HEK293 (cell line): ENCODE measurements around the gene ANKRD33B.

Source experiments
- ATF2 ChIP-seq: fragments of 450-650 bp; formaldehyde crosslinking; IDR thresholded peaks from 2 replicates; pipeline ENCODE4 v1.5.1; 2016; ENCODE audit warnings: missing biosample characterization, missing genetic modification characterization, low read depth
- CTCF ChIP-seq: fragments of 450-650 bp; formaldehyde crosslinking; IDR thresholded peaks from 2 replicates; pipeline ENCODE4 v1.5.1; 2016; ENCODE audit warnings: missing biosample characterization, missing genetic modification characterization
- KLF9 ChIP-seq: fragments of 450-650 bp; formaldehyde crosslinking; IDR thresholded peaks from 2 replicates; pipeline ENCODE4 v1.5.1; 2016; ENCODE audit warnings: missing biosample characterization, missing genetic modification characterization, low read depth
- REST ChIP-seq: fragments of 450-650 bp; formaldehyde crosslinking; IDR thresholded peaks from 2 replicates; pipeline ENCODE4 v1.5.1; 2016; ENCODE audit warnings: missing biosample characterization, missing genetic modification characterization
- TSHZ1 ChIP-seq: fragments of 450-650 bp; formaldehyde crosslinking; IDR thresholded peaks from 2 replicates; pipeline ENCODE4 v1.5.1; 2016; ENCODE audit warnings: missing biosample characterization, missing genetic modification characterization, borderline replicate concordance
- ZBTB21 ChIP-seq: fragments of 450-650 bp; formaldehyde crosslinking; IDR thresholded peaks from 2 replicates; pipeline ENCODE4 v1.5.1; 2017; ENCODE audit warnings: missing biosample characterization, missing genetic modification characterization
- ZNF10 ChIP-seq: fragments of 450-650 bp; formaldehyde crosslinking; IDR thresholded peaks from 2 replicates; pipeline ENCODE4 v1.5.1; 2017; ENCODE audit warnings: missing biosample characterization, missing genetic modification characterization
- ZNF114 ChIP-seq: fragments of 450-650 bp; formaldehyde crosslinking; IDR thresholded peaks from 2 replicates; pipeline ENCODE4 v1.5.0; 2017; ENCODE audit warnings: missing biosample characterization, missing genetic modification characterization
- ZNF391 ChIP-seq: fragments of 450-650 bp; formaldehyde crosslinking; IDR thresholded peaks from 2 replicates; pipeline ENCODE4 v1.5.1; 2016; ENCODE audit warnings: low read depth, missing biosample characterization, missing genetic modification characterization, borderline replicate concordance
- ZNF501 ChIP-seq: fragments of 450-650 bp; formaldehyde crosslinking; IDR thresholded peaks from 2 replicates; pipeline ENCODE4 v1.5.1; 2016; ENCODE audit warnings: missing biosample characterization, missing genetic modification characterization
- ZNF544 ChIP-seq: fragments of 450-650 bp; formaldehyde crosslinking; IDR thresholded peaks from 2 replicates; pipeline ENCODE4 v1.5.0; 2017; ENCODE audit warnings: missing biosample characterization, missing genetic modification characterization
- ZNF560 ChIP-seq: fragments of 450-650 bp; formaldehyde crosslinking; IDR thresholded peaks from 2 replicates; pipeline ENCODE4 v1.5.1; 2017; ENCODE audit warnings: missing biosample characterization, missing genetic modification characterization, borderline replicate concordance
- ZNF585B ChIP-seq: fragments of 450-650 bp; formaldehyde crosslinking; IDR thresholded peaks from 2 replicates; pipeline ENCODE4 v1.5.1; 2016; ENCODE audit warnings: missing biosample characterization, missing genetic modification characterization
- ZNF830 ChIP-seq: fragments of 450-650 bp; IDR thresholded peaks from 2 replicates; pipeline ENCODE4 v1.5.0; 2018; ENCODE audit warnings: missing biosample characterization, missing genetic modification characterization, low read depth, mild to moderate bottlenecking, moderate library complexity

GRCh38 chr5:10563110-10563944, 543 bp upstream of the ANKRD33B start:
- TF ChIP-seq ZNF114 (tag by site-specific recombination) (no peak), CTCF (tag by site-specific recombination) (no peak), ZNF585B (tag by site-specific recombination) (no peak), ZNF544 (no peak), ZNF391 (no peak), ZNF830 (no peak), REST (tag by site-specific recombination) (no peak), KLF9 (tag by site-specific recombination) (no peak), ZNF501 (tag by site-specific recombination) (no peak), ZBTB21 (tag by site-specific recombination) (no peak), ZNF10 (no peak), TSHZ1 (tag by site-specific recombination) (no peak), ZNF560 (tag by site-specific recombination) (no peak), ATF2 (tag by site-specific recombination) (no peak)
